GM19193 (cell line): Measurements from ENCODE around the gene GNAT2.

Experiments used
- POLR2A ChIP-seq: IDR thresholded peaks from 4 replicates; pipeline ENCODE4 v1.6.1; 2011; ENCODE audit not compliant: insufficient read depth, insufficient read length; ENCODE audit errors: extremely low read depth

Gene GNAT2

GRCh38 chr1:109631513-109632505 lies 12.4 kb upstream of the GNAT2 start:
- TF ChIP-seq POLR2A: no peak

- TF ChIP-seq POLR2A: no peak
These were observed 11.6 kb upstream of the GNAT2 start for GRCh38 chr1:109630898-109631512.

- TF ChIP-seq POLR2A: no peak
These were observed 10.9 kb upstream of the GNAT2 start for GRCh38 chr1:109630081-109630897.

GRCh38 chr1:109629372-109630030 lies 10.1 kb upstream of the GNAT2 start:
- TF ChIP-seq POLR2A: no peak

- TF ChIP-seq POLR2A: no peak
These were observed 9.3 kb upstream of the GNAT2 start for GRCh38 chr1:109628540-109629321.

- TF ChIP-seq POLR2A: no peak
These were observed 8.4 kb upstream of the GNAT2 start for GRCh38 chr1:109627692-109628399.

- no peak for TF ChIP-seq POLR2A
These were observed 7.4 kb upstream of the GNAT2 start for GRCh38 chr1:109626682-109627408.

- no peak for TF ChIP-seq POLR2A
These were observed 6.5 kb upstream of the GNAT2 start for GRCh38 chr1:109625601-109626560.

- no peak for TF ChIP-seq POLR2A
These were observed 5.8 kb upstream of the GNAT2 start for GRCh38 chr1:109625176-109625575.

- TF ChIP-seq POLR2A: no peak
These were observed 5.0 kb upstream of the GNAT2 start for GRCh38 chr1:109624201-109625010.

GRCh38 chr1:109623601-109624161 lies 4.3 kb upstream of the GNAT2 start:
- TF ChIP-seq POLR2A: no peak

GRCh38 chr1:109622895-109623294 lies 3.5 kb upstream of the GNAT2 start:
- TF ChIP-seq POLR2A: no peak
